ENCODE results near the gene GLTP.

GRCh38 chr12:109892748-109893147 is 12.4 kb upstream of the GLTP start:
- TF ChIP-seq, protein P1, sequence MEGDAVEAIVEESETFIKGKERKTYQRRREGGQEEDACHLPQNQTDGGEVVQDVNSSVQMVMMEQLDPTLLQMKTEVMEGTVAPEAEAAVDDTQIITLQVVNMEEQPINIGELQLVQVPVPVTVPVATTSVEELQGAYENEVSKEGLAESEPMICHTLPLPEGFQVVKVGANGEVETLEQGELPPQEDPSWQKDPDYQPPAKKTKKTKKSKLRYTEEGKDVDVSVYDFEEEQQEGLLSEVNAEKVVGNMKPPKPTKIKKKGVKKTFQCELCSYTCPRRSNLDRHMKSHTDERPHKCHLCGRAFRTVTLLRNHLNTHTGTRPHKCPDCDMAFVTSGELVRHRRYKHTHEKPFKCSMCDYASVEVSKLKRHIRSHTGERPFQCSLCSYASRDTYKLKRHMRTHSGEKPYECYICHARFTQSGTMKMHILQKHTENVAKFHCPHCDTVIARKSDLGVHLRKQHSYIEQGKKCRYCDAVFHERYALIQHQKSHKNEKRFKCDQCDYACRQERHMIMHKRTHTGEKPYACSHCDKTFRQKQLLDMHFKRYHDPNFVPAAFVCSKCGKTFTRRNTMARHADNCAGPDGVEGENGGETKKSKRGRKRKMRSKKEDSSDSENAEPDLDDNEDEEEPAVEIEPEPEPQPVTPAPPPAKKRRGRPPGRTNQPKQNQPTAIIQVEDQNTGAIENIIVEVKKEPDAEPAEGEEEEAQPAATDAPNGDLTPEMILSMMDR (IDR thresholded peaks at IDR 0.05 in 4 of 5, conservative IDR thresholded peaks at IDR 0.05 in 1 of 5), result no peak
- no peak for TF ChIP-seq POLR2A (IDR thresholded peaks at IDR 0.05)
